GM12878 (cell line): Measurements from ENCODE around the gene TMEM163.

Experiments
- REST ChIP-seq: IDR thresholded peaks from 2 replicates; pipeline ENCODE4 v1.6.1; 2012; ENCODE audit warnings: mild to moderate bottlenecking, low read depth, low read length
- STAT3 ChIP-seq: IDR thresholded peaks from 2 replicates; pipeline ENCODE4 v1.6.1; 2011; ENCODE audit warnings: low read depth, low read length, improper control_type of control experiment

GRCh38 chr2:134762508-134762907, 43.7 kb upstream of the TMEM163 start:
- TF ChIP-seq REST (no peak), STAT3 (no peak)
